Neuron (in vitro differentiated cells): ENCODE data around the gene ANK3.

Source experiments
- H2AFZ ChIP-seq: one replicate; pipeline ENCODE4 v1.6.1; 2013; ENCODE audit warnings: low read depth, mild to moderate bottlenecking, inconsistent platforms, low read length, moderate library complexity
- H3K27me3 ChIP-seq: one replicate; pipeline ENCODE4 v1.6.1; 2013; ENCODE audit warnings: low read length; ENCODE audit not compliant: insufficient read depth
- H3K36me3 ChIP-seq: one replicate; pipeline ENCODE4 v1.6.1; 2013; ENCODE audit warnings: low read length; ENCODE audit not compliant: insufficient read depth
- H3K4me1 ChIP-seq: one replicate; pipeline ENCODE4 v1.6.1; 2013; ENCODE audit warnings: low read length; ENCODE audit not compliant: insufficient read depth
- H3K4me3 ChIP-seq: 2 replicates; pipeline ENCODE4 v1.5.1; 2013; ENCODE audit warnings: mild to moderate bottlenecking, low read length, moderate library complexity
- H3K9me3 ChIP-seq: one replicate; pipeline ENCODE4 v1.6.1; 2013; ENCODE audit warnings: low read length

The ANK3 gene

GRCh38 chr10:59984415-59984814 lies 405.3 kb downstream of the ANK3 start:
- Histone ChIP-seq H3K36me3 (no peaks in the 10 kb centered on the region), H3K9me3 (no peaks in the 10 kb centered on the region), H2AFZ (no peak overlapping the region), H3K4me1 (no peaks in the 10 kb centered on the region), H3K27me3 (no peaks in the 10 kb centered on the region), H3K4me3 (no peak overlapping the region)

- Histone ChIP-seq H3K27me3 (no peaks in the 10 kb centered on the region), H3K36me3 (no peaks in the 10 kb centered on the region), H3K4me3 (no peak overlapping the region), H2AFZ (no peak overlapping the region), H3K4me1 (no peaks in the 10 kb centered on the region), H3K9me3 (no peaks in the 10 kb centered on the region)
These were observed 409.3 kb downstream of the ANK3 start for GRCh38 chr10:59980356-59980755.

- no peak overlapping the region for H2AFZ ChIP-seq
- H3K27me3 ChIP-seq: no peaks in the 10 kb centered on the region
- no peaks in the 10 kb centered on the region for H3K4me1 ChIP-seq
- no peaks in the 10 kb centered on the region for H3K36me3 ChIP-seq
- H3K9me3 ChIP-seq: no peaks in the 10 kb centered on the region
- no peak overlapping the region for H3K4me3 ChIP-seq
These were observed 412.2 kb downstream of the ANK3 start for GRCh38 chr10:59977486-59977885.

- Histone ChIP-seq H3K9me3 (no peaks in the 10 kb centered on the region), H3K27me3 (no peaks in the 10 kb centered on the region), H3K36me3 (no peaks in the 10 kb centered on the region), H2AFZ (no peak overlapping the region), H3K4me1 (no peaks in the 10 kb centered on the region), H3K4me3 (no peak overlapping the region)
These were observed 412.8 kb downstream of the ANK3 start for GRCh38 chr10:59976909-59977308.
